HepG2 (cell line): ENCODE results near the gene COQ6. TPM values are rescaled to one million over a fixed set of nuclear protein-coding genes. Genes with fewer than 3 reads are reported as not detected.

Source experiments
- ARNT ChIP-seq: fragments of 450-650 bp; IDR thresholded peaks from 2 replicates; pipeline ENCODE4 v1.6.1; 2017
- BCL6 ChIP-seq: IDR thresholded peaks from 2 replicates; pipeline ENCODE4 v1.6.1; 2016; ENCODE audit warnings: missing genetic modification reagents, missing compliant biosample characterization
- CEBPG ChIP-seq: IDR thresholded peaks from 2 replicates; pipeline ENCODE4 v1.6.1; 2016
- CENPT ChIP-seq: sonication (generic); formaldehyde crosslinking; IDR thresholded peaks from 2 replicates; pipeline ENCODE4 v1.8.0; 2022; ENCODE audit warnings: low read depth, mild to moderate bottlenecking, moderate library complexity, missing genetic modification reagents
- CHD2 ChIP-seq: IDR thresholded peaks from 2 replicates; pipeline ENCODE4 v1.6.1; 2011; ENCODE audit warnings: low read depth, low read length, improper control_type of control experiment
- FIP1L1 ChIP-seq: fragments of 200-400 bp; formaldehyde crosslinking; IDR thresholded peaks from 2 replicates; pipeline ENCODE4 v1.6.1; 2018; ENCODE audit warnings: low read depth, mild to moderate bottlenecking, low read length, moderate library complexity, borderline replicate concordance; ENCODE audit not compliant: insufficient read depth
- HOXA3 ChIP-seq: sonication (generic); formaldehyde crosslinking; IDR thresholded peaks from 2 replicates; pipeline ENCODE4 v1.5.0; 2020; ENCODE audit warnings: missing genetic modification reagents
- MZF1 ChIP-seq: sonication (generic); formaldehyde crosslinking; IDR thresholded peaks from 2 replicates; pipeline ENCODE4 v1.8.1; 2023; ENCODE audit warnings: mild to moderate bottlenecking, missing genetic modification reagents, borderline replicate concordance
- NCOA1 ChIP-seq: sonication (generic); formaldehyde crosslinking; IDR thresholded peaks from 2 replicates; pipeline ENCODE4 v1.9.0; 2021; ENCODE audit warnings: missing genetic modification reagents
- REXO4 ChIP-seq: sonication (generic); formaldehyde crosslinking; IDR thresholded peaks from 2 replicates; pipeline ENCODE4 v1.8.0; 2022; ENCODE audit warnings: missing genetic modification reagents, mild to moderate bottlenecking, borderline replicate concordance
- SP1 ChIP-seq, 2 experiments: fragments of 450-650 bp in 1 of 2; sonication (generic) in 1 of 2; formaldehyde crosslinking in 1 of 2; IDR thresholded peaks; 2 replicates each; pipeline versions ENCODE4 v1.4.0 to v1.6.1; 2016 to 2020; ENCODE audit warnings: missing genetic modification reagents in 1 of 2
- TOE1 ChIP-seq: sonication (generic); formaldehyde crosslinking; IDR thresholded peaks from 2 replicates; pipeline ENCODE4 v1.4.0; 2020; ENCODE audit warnings: mild to moderate bottlenecking, missing genetic modification reagents
- ZFP41 ChIP-seq: sonication (generic); formaldehyde crosslinking; IDR thresholded peaks from 2 replicates; pipeline ENCODE4 v1.4.0; 2020; ENCODE audit warnings: mild to moderate bottlenecking, missing genetic modification reagents, borderline replicate concordance
- ZNF619 ChIP-seq: sonication (generic); formaldehyde crosslinking; IDR thresholded peaks from 2 replicates; pipeline ENCODE4 v1.4.0; 2020; ENCODE audit warnings: mild to moderate bottlenecking, missing genetic modification reagents
- ZNF772 ChIP-seq: sonication (generic); formaldehyde crosslinking; IDR thresholded peaks from 2 replicates; pipeline ENCODE4 v1.5.0; 2020; ENCODE audit warnings: mild to moderate bottlenecking, missing genetic modification reagents
- polyA plus RNA-seq, 8 experiments: library from polyadenylated mRNA; depleted of rRNA in 3 of 8; stranded (reverse) in 7 of 8; unstranded in 1 of 8; fragments of >200 nt; fragmentation: Illumina TruSeq in 4 of 8; extraction: Trizol in 4 of 8; gene quantifications; 2 replicates each; pipeline versions ENCODE4 v1.2.1 to v1.2.3, GENCODE V29; 2011 to 2016; ENCODE audit warnings: low read depth in 4 of 8, missing spikeins in 1 of 8, mixed read lengths in 1 of 8; ENCODE audit not compliant: insufficient read depth in 1 of 8
- total RNA-seq, 5 experiments: library from RNA; depleted of rRNA; stranded (reverse); fragments of >200 nt; fragmentation: Illumina TruSeq; extraction: Trizol; gene quantifications; 2 replicates each; pipeline ENCODE4 v1.2.3, GENCODE V29; 2016; ENCODE audit warnings: low read depth in 1 of 5
- TF ChIP-seq, protein P1 (sequence below): sonication (generic); formaldehyde crosslinking; IDR thresholded peaks from 2 replicates; pipeline ENCODE4 v1.4.0; 2020; ENCODE audit warnings: missing genetic modification reagents
- TF ChIP-seq, protein P2 (sequence below): sonication (generic); formaldehyde crosslinking; IDR thresholded peaks from 2 replicates; pipeline ENCODE4 v1.8.0; 2023; ENCODE audit warnings: mild to moderate bottlenecking, missing genetic modification reagents
- TF ChIP-seq, protein P3 (sequence below): IDR thresholded peaks from 2 replicates; pipeline ENCODE4 v1.6.1; 2016; ENCODE audit warnings: low read depth, missing genetic modification reagents, missing compliant biosample characterization
- TF ChIP-seq, protein P4 (sequence below): sonication (generic); formaldehyde crosslinking; IDR thresholded peaks from 2 replicates; pipeline ENCODE4 v1.4.0; 2020; ENCODE audit warnings: mild to moderate bottlenecking, missing genetic modification reagents

The COQ6 gene
- total and polyA plus RNA-seq, 2 of the 13 experiments (the other 11 are each of a cell fraction or from before 2014, with no cell fraction given), result 18.9 to 34.7 TPM

- TF ChIP-seq MZF1 (CRISPR knock-in tag) (no peak), CEBPG (CRISPR knock-in tag) (peak; percentile 28; the same call in 1 of the 2 replicates), NCOA1 (no peak), HOXA3 (CRISPR knock-in tag) (peak; percentile 66), CHD2 (no peak), BCL6 (CRISPR knock-in tag) (no peak; the same call in 1 of the 2 replicates), ZFP41 (no peak), REXO4 (no peak), FIP1L1 (no peak), ZNF619 (CRISPR knock-in tag) (no peak), SP1 (IDR thresholded peaks at IDR 0.05) (no peak), SP1 (CRISPR knock-in tag; IDR thresholded peaks at IDR 0.05) (no peak), CENPT (CRISPR knock-in tag) (no peak), ZNF772 (peak; percentile 51; the same call in 1 of the 2 replicates), ARNT (no peak), TOE1 (CRISPR knock-in tag) (no peak)
- TF ChIP-seq, protein P1, sequence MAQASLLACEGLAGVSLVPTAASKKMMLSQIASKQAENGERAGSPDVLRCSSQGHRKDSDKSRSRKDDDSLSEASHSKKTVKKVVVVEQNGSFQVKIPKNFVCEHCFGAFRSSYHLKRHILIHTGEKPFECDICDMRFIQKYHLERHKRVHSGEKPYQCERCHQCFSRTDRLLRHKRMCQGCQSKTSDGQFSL (CRISPR knock-in tag), result no peak
- TF ChIP-seq, protein P2, sequence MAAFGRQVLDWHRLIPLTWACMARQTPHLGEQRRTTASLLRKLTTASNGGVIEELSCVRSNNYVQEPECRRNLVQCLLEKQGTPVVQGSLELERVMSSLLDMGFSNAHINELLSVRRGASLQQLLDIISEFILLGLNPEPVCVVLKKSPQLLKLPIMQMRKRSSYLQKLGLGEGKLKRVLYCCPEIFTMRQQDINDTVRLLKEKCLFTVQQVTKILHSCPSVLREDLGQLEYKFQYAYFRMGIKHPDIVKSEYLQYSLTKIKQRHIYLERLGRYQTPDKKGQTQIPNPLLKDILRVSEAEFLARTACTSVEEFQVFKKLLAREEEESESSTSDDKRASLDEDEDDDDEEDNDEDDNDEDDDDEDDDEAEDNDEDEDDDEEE (CRISPR knock-in tag), result no peak
- TF ChIP-seq, protein P3, sequence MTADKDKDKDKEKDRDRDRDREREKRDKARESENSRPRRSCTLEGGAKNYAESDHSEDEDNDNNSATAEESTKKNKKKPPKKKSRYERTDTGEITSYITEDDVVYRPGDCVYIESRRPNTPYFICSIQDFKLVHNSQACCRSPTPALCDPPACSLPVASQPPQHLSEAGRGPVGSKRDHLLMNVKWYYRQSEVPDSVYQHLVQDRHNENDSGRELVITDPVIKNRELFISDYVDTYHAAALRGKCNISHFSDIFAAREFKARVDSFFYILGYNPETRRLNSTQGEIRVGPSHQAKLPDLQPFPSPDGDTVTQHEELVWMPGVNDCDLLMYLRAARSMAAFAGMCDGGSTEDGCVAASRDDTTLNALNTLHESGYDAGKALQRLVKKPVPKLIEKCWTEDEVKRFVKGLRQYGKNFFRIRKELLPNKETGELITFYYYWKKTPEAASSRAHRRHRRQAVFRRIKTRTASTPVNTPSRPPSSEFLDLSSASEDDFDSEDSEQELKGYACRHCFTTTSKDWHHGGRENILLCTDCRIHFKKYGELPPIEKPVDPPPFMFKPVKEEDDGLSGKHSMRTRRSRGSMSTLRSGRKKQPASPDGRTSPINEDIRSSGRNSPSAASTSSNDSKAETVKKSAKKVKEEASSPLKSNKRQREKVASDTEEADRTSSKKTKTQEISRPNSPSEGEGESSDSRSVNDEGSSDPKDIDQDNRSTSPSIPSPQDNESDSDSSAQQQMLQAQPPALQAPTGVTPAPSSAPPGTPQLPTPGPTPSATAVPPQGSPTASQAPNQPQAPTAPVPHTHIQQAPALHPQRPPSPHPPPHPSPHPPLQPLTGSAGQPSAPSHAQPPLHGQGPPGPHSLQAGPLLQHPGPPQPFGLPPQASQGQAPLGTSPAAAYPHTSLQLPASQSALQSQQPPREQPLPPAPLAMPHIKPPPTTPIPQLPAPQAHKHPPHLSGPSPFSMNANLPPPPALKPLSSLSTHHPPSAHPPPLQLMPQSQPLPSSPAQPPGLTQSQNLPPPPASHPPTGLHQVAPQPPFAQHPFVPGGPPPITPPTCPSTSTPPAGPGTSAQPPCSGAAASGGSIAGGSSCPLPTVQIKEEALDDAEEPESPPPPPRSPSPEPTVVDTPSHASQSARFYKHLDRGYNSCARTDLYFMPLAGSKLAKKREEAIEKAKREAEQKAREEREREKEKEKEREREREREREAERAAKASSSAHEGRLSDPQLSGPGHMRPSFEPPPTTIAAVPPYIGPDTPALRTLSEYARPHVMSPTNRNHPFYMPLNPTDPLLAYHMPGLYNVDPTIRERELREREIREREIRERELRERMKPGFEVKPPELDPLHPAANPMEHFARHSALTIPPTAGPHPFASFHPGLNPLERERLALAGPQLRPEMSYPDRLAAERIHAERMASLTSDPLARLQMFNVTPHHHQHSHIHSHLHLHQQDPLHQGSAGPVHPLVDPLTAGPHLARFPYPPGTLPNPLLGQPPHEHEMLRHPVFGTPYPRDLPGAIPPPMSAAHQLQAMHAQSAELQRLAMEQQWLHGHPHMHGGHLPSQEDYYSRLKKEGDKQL (CRISPR knock-in tag), result no peak
- TF ChIP-seq, protein P4, sequence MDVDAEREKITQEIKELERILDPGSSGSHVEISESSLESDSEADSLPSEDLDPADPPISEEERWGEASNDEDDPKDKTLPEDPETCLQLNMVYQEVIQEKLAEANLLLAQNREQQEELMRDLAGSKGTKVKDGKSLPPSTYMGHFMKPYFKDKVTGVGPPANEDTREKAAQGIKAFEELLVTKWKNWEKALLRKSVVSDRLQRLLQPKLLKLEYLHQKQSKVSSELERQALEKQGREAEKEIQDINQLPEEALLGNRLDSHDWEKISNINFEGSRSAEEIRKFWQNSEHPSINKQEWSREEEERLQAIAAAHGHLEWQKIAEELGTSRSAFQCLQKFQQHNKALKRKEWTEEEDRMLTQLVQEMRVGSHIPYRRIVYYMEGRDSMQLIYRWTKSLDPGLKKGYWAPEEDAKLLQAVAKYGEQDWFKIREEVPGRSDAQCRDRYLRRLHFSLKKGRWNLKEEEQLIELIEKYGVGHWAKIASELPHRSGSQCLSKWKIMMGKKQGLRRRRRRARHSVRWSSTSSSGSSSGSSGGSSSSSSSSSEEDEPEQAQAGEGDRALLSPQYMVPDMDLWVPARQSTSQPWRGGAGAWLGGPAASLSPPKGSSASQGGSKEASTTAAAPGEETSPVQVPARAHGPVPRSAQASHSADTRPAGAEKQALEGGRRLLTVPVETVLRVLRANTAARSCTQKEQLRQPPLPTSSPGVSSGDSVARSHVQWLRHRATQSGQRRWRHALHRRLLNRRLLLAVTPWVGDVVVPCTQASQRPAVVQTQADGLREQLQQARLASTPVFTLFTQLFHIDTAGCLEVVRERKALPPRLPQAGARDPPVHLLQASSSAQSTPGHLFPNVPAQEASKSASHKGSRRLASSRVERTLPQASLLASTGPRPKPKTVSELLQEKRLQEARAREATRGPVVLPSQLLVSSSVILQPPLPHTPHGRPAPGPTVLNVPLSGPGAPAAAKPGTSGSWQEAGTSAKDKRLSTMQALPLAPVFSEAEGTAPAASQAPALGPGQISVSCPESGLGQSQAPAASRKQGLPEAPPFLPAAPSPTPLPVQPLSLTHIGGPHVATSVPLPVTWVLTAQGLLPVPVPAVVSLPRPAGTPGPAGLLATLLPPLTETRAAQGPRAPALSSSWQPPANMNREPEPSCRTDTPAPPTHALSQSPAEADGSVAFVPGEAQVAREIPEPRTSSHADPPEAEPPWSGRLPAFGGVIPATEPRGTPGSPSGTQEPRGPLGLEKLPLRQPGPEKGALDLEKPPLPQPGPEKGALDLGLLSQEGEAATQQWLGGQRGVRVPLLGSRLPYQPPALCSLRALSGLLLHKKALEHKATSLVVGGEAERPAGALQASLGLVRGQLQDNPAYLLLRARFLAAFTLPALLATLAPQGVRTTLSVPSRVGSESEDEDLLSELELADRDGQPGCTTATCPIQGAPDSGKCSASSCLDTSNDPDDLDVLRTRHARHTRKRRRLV (CRISPR knock-in tag), result no peak
These were observed 45.9 kb downstream of the COQ6 start (continued) for GRCh38 chr14:73995977-73996378.
